Suprapubic skin (tissue), 4 donors: ENCODE data around the gene EIF4A2. TPM values are rescaled to one million over a fixed set of nuclear protein-coding genes. Genes with fewer than 3 reads are reported as not detected.

ENCODE experiments used
- DNase-seq, 2 donors: peaks; one replicate each; pipeline ENCODE4 v3.0.0-alpha.2; 2019; ENCODE audit warnings: low spot score in 2 of 2
- H3K27ac ChIP-seq: fragments of 200-600 bp; sonication (generic); one replicate; pipeline ENCODE4 v1.5.1; 2019
- H3K27me3 ChIP-seq: fragments of 200-600 bp; sonication (generic); one replicate; pipeline ENCODE4 v1.5.1; 2019
- H3K36me3 ChIP-seq: fragments of 200-600 bp; sonication (generic); one replicate; pipeline ENCODE4 v1.5.1; 2019
- H3K4me1 ChIP-seq: fragments of 200-600 bp; sonication (generic); one replicate; pipeline ENCODE4 v1.5.1; 2019
- H3K4me3 ChIP-seq: fragments of 200-600 bp; sonication (generic); one replicate; pipeline ENCODE4 v1.5.1; 2019; ENCODE audit warnings: mild to moderate bottlenecking
- H3K9me3 ChIP-seq: fragments of 200-600 bp; sonication (generic); one replicate; pipeline ENCODE4 v1.5.1; 2019
- CTCF ChIP-seq, 2 donors: fragments of 200-600 bp in 1 of 2; fragments of 450-650 bp in 1 of 2; sonication (generic) in 1 of 2; IDR thresholded peaks; one replicate each; pipeline ENCODE4 v1.5.1; 2016 to 2019; ENCODE audit warnings: antibody characterized with exemption in 2 of 2, mild to moderate bottlenecking in 1 of 2, moderate library complexity in 1 of 2
- EP300 ChIP-seq: sonication (generic); formaldehyde crosslinking; IDR thresholded peaks from one replicate; pipeline ENCODE4 v1.6.1; 2017; ENCODE audit warnings: antibody characterized with exemption
- POLR2A ChIP-seq, 2 donors: fragments of 450-650 bp; IDR thresholded peaks; one replicate each; pipeline ENCODE4 v1.6.1; 2017; ENCODE audit warnings: antibody characterized with exemption in 2 of 2, mild to moderate bottlenecking in 2 of 2, moderate library complexity in 2 of 2
- POLR2AphosphoS5 ChIP-seq, 3 donors: sonication (generic); formaldehyde crosslinking; IDR thresholded peaks; one replicate each; pipeline ENCODE4 v1.6.1; 2017; ENCODE audit warnings: antibody characterized with exemption in 3 of 3
- WGBS: methylation state at CpG from one replicate; pipeline ENCODE4 v1.1.5; 2018; 5-methylcytosine and 5-hydroxymethylcytosine counted together
- total RNA-seq, 4 donors: library from RNA; depleted of rRNA; stranded (reverse); fragments of >200 nt; gene quantifications; one replicate each; pipeline ENCODE4 v1.1.0, GENCODE V29; 2016

The EIF4A2 gene
- total RNA-seq, 4 donors from 2014 or later: 209 to 410 (median 291) TPM

- H3K4me3 ChIP-seq: no peak overlapping the region
- peaks cover 81% of the 10 kb centered on the region for H3K36me3 ChIP-seq
- peaks cover 44% of the 10 kb centered on the region for H3K4me1 ChIP-seq
- TF ChIP-seq POLR2A (IDR thresholded peaks at IDR 0.05): no peak
- no peak for DNase-seq
- no peaks in the 10 kb centered on the region for H3K9me3 ChIP-seq
- WGBS: 48% methylated on average over 13 of the region's 13 CpGs
- no peak overlapping the region for H3K27ac ChIP-seq
- no peaks in the 10 kb centered on the region for H3K27me3 ChIP-seq
Measured at GRCh38 chr3:186788482-186789370, 5.3 kb downstream of the EIF4A2 start.

DNA sequence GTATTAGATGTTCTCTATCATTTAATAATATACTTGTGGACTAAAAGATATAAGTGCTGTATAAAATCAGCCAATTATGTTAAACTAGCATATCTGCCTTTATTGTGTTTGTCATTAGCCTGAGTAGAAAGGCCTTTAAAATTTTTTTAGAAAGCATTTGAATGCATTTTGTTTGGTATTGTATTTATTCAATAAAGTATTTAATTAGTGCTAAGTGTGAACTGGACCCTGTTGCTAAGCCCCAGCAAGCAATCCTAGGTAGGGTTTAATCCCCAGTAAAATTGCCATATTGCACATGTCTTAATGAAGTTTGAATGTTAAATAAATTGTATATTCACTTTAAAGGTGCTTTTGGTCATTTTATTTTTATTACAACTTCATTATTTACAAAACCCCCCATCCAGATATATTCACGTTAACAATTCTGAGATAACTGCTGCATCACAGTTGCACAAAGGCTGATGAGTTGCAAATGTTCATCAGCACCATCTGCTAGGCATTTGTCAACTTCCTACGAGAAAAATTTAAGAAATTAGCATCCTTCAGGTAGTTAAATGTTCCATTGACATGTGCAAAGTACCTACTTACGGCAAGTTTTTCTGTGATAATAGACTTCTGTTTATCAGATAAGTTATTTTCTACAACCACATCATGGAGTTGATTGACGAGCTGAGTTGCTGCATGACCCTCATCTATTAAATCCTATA lies 6.3 kb downstream of the EIF4A2 start:
- no peaks in the 10 kb centered on the region for H3K9me3 ChIP-seq
- H3K4me3 ChIP-seq: no peak overlapping the region
- no peaks in the 10 kb centered on the region for H3K27me3 ChIP-seq
- no peak for TF ChIP-seq EP300
- no peak for TF ChIP-seq CTCF (IDR thresholded peaks at IDR 0.05)
- no peak for TF ChIP-seq POLR2A (IDR thresholded peaks at IDR 0.05)
- TF ChIP-seq POLR2AphosphoS5 (IDR thresholded peaks at IDR 0.05): no peak
- H3K4me1 ChIP-seq: peaks cover 39% of the 10 kb centered on the region
- WGBS: 50% methylated on average over 4 of the region's 4 CpGs
- no peak for DNase-seq
- H3K36me3 ChIP-seq: peaks cover 81% of the 10 kb centered on the region
- H3K27ac ChIP-seq: no peak overlapping the region

- no peak for DNase-seq
- no peak for TF ChIP-seq CTCF (IDR thresholded peaks at IDR 0.05)
- TF ChIP-seq POLR2AphosphoS5 (IDR thresholded peaks at IDR 0.05): peak in 1 of 3 donors; percentile 19
- Histone ChIP-seq H3K27me3 (no peaks in the 10 kb centered on the region), H3K9me3 (no peaks in the 10 kb centered on the region), H3K27ac (no peak overlapping the region), H3K4me3 (no peak overlapping the region), H3K4me1 (peaks cover 32% of the 10 kb centered on the region), H3K36me3 (peaks cover 74% of the 10 kb centered on the region)
- 69% methylated on average over 8 of the region's 8 CpGs for WGBS
Measured at GRCh38 chr3:186790261-186790981, 7.0 kb downstream of the EIF4A2 start.

DNA sequence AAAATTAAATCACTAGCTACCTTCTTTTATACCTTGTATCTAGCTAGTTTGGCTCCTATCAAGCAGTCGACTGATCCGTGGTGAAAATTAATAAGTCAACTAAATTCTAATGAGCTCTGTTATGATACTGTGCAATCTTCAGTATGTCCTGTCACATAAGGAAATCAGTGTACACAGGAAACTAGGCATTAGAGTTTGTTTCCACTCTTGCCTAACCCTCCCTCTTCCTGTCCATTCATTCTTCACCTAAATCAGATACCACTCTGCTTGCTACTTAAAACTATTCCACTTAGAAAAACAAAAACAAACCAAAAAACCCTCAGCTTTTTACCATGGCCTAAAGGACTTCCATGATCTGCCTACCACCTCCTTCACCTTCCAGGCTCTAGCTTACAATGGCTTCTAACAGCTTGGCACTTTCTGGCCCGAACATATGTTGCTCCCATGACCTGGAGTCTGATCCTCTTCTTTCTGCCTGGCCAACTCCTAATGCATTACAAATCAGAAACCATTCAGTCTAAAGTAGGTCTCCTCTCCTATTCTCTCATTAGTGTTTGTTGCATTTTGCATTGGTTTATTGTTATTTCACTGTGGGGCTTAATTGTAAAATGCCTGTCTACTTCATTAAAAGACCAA lies 15.0 kb downstream of the EIF4A2 start:
- DNase-seq: no peak
- TF ChIP-seq CTCF (IDR thresholded peaks at IDR 0.05) (no peak), POLR2A (IDR thresholded peaks at IDR 0.05) (no peak), EP300 (no peak), POLR2AphosphoS5 (IDR thresholded peaks at IDR 0.05) (no peak)
- Histone ChIP-seq H3K36me3 (peaks cover 30% of the 10 kb centered on the region), H3K4me3 (no peak overlapping the region), H3K4me1 (no peaks in the 10 kb centered on the region), H3K9me3 (no peaks in the 10 kb centered on the region), H3K27ac (no peak overlapping the region), H3K27me3 (no peaks in the 10 kb centered on the region)
- WGBS: 82% methylated on average over 3 of the region's 3 CpGs

DNA sequence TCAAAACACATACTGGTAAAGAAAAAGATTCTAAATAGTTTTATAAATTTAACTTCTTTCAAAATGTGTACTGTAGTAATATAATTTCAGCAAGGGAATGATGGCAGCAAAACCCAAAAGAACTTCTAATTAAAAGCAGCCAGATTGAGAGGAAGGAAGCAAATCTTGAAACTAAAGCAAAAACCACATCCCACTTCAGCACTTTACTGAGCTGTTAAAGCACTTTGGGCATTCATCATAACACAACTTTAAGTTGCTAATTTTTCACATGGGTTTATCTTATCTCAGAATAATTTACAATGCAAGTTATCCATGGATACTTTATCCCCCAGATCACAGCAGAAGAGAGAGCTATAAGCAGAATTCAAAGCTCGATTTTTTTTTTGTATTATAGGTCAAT lies 16.9 kb downstream of the EIF4A2 start:
- no peak for DNase-seq
- Histone ChIP-seq H3K4me3 (no peak overlapping the region), H3K27me3 (no peaks in the 10 kb centered on the region), H3K27ac (no peak overlapping the region), H3K9me3 (no peaks in the 10 kb centered on the region), H3K4me1 (peaks cover 6% of the 10 kb centered on the region), H3K36me3 (peaks cover 35% of the 10 kb centered on the region)
- WGBS: 98% methylated on average over 1 of the region's 1 CpG
- no peak for TF ChIP-seq CTCF (IDR thresholded peaks at IDR 0.05)
- no peak for TF ChIP-seq POLR2AphosphoS5 (IDR thresholded peaks at IDR 0.05)
- TF ChIP-seq EP300: no peak
- no peak for TF ChIP-seq POLR2A (IDR thresholded peaks at IDR 0.05)
